Activated naive CD8-positive, alpha-beta T cell treated with anti-CD3 and anti-CD28 coated beads, Interleukin-2, amount 10 ng/mL, durations not matched to agents 7 days and 5 days (primary cell): ENCODE measurements around the gene NAT8L. TPM values are rescaled to one million over a fixed set of nuclear protein-coding genes. Genes with fewer than 3 reads are reported as not detected.

Source experiments
- ATAC-seq: fragments of 150-1000 bp; cut with Tn5 transposase; one replicate; pipeline ENCODE4 v1.10.0; 2021; ENCODE audit warnings: low read depth, moderate library complexity
- POLR2A ChIA-PET: fragments of 350-600 bp; sonication (Branson Sonifier 250); formaldehyde crosslinking; loops from one replicate; lab custom pipeline; 2021; ENCODE audit warnings: antibody characterized with exemption; lab: Charles Lee
- DNase-seq: peaks from one replicate; pipeline ENCODE4 v3.0.0; 2021
- H3K27ac Mint-ChIP-seq: one replicate; pipeline ENCODE4 v1.8.0; 2022; ENCODE audit warnings: mild to moderate bottlenecking, mixed read lengths
- H3K27me3 Mint-ChIP-seq: one replicate; pipeline ENCODE4 v1.8.0; 2022; ENCODE audit warnings: mild to moderate bottlenecking, moderate library complexity, mixed read lengths
- H3K36me3 Mint-ChIP-seq: one replicate; pipeline ENCODE4 v1.8.0; 2021; ENCODE audit warnings: mild to moderate bottlenecking, mixed read lengths
- H3K4me1 Mint-ChIP-seq: one replicate; pipeline ENCODE4 v1.8.0; 2021; ENCODE audit warnings: mixed read lengths
- H3K4me3 Mint-ChIP-seq: one replicate; pipeline ENCODE4 v1.8.0; 2022; ENCODE audit warnings: mild to moderate bottlenecking, moderate library complexity, mixed read lengths
- H3K9me3 Mint-ChIP-seq: one replicate; pipeline ENCODE4 v1.8.0; 2021; ENCODE audit warnings: mixed read lengths
- total RNA-seq, 2 experiments: library from RNA; stranded (reverse); gene quantifications; one replicate each; pipeline ENCODE4 v1.2.3, GENCODE V29; 2021

NAT8L gene
- total RNA-seq, 2 experiments from 2014 or later = 0.14 TPM; not detected in 1

DNA sequence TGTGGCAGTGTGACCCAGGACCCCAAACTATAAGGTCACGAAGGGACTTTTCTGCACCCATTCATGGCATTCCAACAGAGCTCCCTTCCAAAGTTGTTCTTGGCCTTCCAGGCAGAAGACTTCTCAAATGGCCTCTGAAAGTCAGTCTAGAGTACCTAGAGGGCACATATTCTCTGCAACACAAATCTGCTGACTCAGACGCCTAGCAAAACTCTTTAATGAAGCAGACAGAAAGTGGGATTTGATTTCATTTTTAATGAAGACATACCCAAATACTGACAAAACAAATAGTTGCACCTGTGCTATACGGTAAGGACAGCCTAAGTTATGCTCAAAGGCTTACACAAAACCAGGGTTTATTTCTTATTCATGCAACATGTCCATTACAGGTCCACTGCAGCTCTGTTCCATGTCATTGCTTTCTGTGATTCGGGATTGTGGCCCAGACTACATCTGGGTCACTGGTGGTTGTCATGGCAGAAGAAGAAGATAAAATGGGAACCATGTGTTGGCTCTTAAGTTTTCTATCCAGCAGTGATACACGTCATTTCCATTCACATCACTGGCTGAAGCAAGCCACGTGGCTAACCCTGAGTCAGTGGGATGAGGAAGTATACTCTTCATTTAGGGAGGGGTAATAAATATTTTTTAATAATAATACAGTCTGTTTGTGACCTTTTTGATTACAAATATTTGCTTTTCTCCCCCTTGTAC is 57.7 kb downstream of the NAT8L start:
- Mint-ChIP-seq H3K4me3 (no peak overlapping the region), H3K4me1 (no peaks in the 10 kb centered on the region), H3K36me3 (no peaks in the 10 kb centered on the region), H3K27ac (no peak overlapping the region), H3K9me3 (peaks cover 4% of the 10 kb centered on the region), H3K27me3 (peaks cover 18% of the 10 kb centered on the region)
- POLR2A ChIA-PET = no interaction called here
- ATAC-seq (no peak), DNase-seq (no peak)

Other genes with a start within 250 kb of the NAT8L start
- 10 to 100 TPM; 44.0 to 45.8 TPM for gene LETM1, start 203.2 kb upstream of the NAT8L start, total RNA-seq
- gene NSD2, start 187.9 kb upstream of the NAT8L start, total RNA-seq = 100 to 1,000 TPM; 218 to 231 TPM
- gene NELFA, start 50.4 kb upstream of the NAT8L start, total RNA-seq = 10 to 100 TPM; 41.9 to 43.9 TPM
- gene HAUS3, start 182.8 kb downstream of the NAT8L start, total RNA-seq = 10 to 100 TPM; 28.5 to 28.7 TPM
- 1 to 10 TPM; 2.4 to 3.2 TPM for gene POLN, start 182.8 kb downstream of the NAT8L start, total RNA-seq
- gene MXD4, start 202.8 kb downstream of the NAT8L start, total RNA-seq = 10 to 100 TPM; 26.2 to 33.2 TPM